GM13976 (cell line): ENCODE data around the gene SIGLEC8.

Experiments used
- DNase-seq: peaks from one replicate; pipeline ENCODE4 v3.0.0; 2012; ENCODE audit warnings: low spot score
- CTCF ChIP-seq: IDR thresholded peaks from 2 replicates; pipeline ENCODE4 v1.5.1; 2012; ENCODE audit warnings: borderline replicate concordance, mild to moderate bottlenecking; ENCODE audit not compliant: insufficient read depth; ENCODE audit errors: extremely low read depth, missing control alignments, control extremely low read depth
- in situ Hi-C: fragments of 300-500 bp; cut with MboI; formaldehyde crosslinking; loops from one replicate; pipeline ENCODE4 v1.12.0; 2022; ENCODE audit warnings: low sequenced_read_pairs, mixed read lengths, inconsistent platforms; ENCODE audit not compliant: unreplicated experiment

SIGLEC8 gene

GRCh38 chr19:51410950-51411748 is 47.1 kb downstream of the SIGLEC8 start:
- DNase-seq: no peak
- in situ Hi-C loops: no loop called here
- no peak for TF ChIP-seq CTCF

- in situ Hi-C loops: no loop called here
- TF ChIP-seq CTCF: peak; percentile 51
- peak; percentile 63 for DNase-seq
Measured at GRCh38 chr19:51407511-51408131, 50.6 kb downstream of the SIGLEC8 start.

GRCh38 chr19:51402117-51402516 is 56.1 kb downstream of the SIGLEC8 start:
- no peak for DNase-seq
- in situ Hi-C loops: no loop called here
- no peak for TF ChIP-seq CTCF
